ENCODE data around the gene C17orf50.

Gene C17orf50

DNA sequence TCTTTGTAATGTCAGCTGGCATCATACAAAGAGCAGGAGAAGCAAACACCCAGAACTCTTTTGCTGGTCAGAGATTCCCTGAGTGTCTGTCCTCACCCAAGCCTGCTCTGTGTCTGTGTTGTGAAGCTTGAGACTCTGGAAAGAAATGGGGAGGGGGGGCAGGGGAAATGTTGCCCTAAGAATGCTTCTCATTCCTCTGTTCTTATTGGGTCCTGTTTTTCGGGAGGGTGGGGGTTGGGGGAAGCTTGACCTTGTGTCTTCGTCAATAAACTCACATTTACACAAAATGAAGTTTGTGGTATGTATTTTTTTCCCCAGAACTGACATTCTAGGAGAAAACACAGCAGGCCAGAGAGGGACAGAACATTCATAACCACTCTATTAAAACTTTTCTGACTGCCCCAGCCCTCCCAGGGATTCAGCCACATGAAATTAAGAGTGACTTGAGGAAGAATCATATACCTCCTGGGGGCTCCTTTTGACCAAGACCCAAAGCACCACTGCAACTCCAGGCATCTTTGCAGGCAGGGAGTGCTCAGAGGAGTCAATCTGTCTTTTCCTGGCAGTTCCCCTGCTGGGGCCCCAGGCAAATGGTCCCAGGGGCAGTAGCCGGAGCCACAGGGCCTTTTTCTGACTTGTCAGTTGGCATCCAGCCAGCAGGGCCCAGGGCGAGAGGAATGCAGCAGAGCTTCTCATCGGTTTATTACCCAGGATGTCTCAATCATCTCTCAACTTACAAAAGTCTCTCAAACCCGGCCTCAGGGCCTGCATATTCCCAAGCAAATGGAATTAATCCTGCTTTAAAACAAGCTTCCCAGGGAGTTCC, 34.3 kb upstream of the C17orf50 start:
- H3K4me1 ChIP-seq (ENCODE audit: control insufficient read depth, insufficient read depth, low read length), result peaks cover 11% of the 10 kb centered on the region
- no peak overlapping the region for H3K27ac ChIP-seq (ENCODE audit: low read length)

DNA sequence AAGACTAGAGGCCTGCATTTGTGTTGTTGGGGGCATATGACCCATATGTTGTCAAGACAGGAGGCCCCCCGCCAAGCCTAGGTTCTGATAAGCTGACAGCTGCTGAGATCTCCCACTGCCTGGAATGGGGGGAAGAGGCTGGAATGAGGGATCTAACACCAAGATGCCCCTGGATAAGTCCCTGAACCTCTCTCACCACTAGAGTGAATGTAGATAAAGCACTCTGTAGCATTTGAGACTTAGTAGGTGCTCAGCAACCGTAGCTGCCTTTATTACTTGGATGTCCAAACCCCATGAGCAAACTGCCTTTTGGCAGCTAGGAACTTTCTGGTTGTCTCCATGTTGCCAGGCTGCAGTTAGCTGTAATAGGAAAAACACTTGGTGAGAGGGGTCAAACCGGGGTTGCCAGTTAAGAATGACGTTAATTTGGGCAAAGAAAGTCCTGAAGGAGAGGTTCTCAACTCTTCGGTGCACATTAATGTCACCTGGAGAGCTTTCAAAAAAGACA, 33.7 kb upstream of the C17orf50 start:
- Histone ChIP-seq H3K9me3 (ENCODE audit: control insufficient read depth in 2 of 2, low read length in 2 of 2) (no peaks in the 10 kb centered on the region), H3K4me3 (ENCODE audit: low read length in 2 of 2) (no peak overlapping the region), H3K27me3 (ENCODE audit: control insufficient read depth in 1 of 2, insufficient read depth in 2 of 2, low read length in 2 of 2) (no peaks in the 10 kb centered on the region), H3K27ac (ENCODE audit: low read length) (no peak overlapping the region), H3K9ac (ENCODE audit: low read length in 2 of 2) (no peak overlapping the region), H3K4me1 (ENCODE audit: control insufficient read depth, insufficient read depth, low read length) (peaks cover 12% of the 10 kb centered on the region), H3K36me3 (ENCODE audit: control insufficient read depth in 2 of 2, insufficient read depth in 2 of 2, low read length in 2 of 2) (peaks cover 22 to 31% of the 10 kb centered on the region in 2 donors)

More for the DNA sequence above, 34.3 kb upstream of the C17orf50 start:
- H3K4me3 ChIP-seq (ENCODE audit: low read length in 2 of 2), result no peak overlapping the region
- no peak overlapping the region for H3K9ac ChIP-seq (ENCODE audit: low read length in 2 of 2)
- no peaks in the 10 kb centered on the region for H3K9me3 ChIP-seq (ENCODE audit: control insufficient read depth in 2 of 2, low read length in 2 of 2)
- H3K36me3 ChIP-seq (ENCODE audit: control insufficient read depth in 2 of 2, insufficient read depth in 2 of 2, low read length in 2 of 2), result peaks cover 22 to 31% of the 10 kb centered on the region in 2 donors
- H3K27me3 ChIP-seq (ENCODE audit: control insufficient read depth in 1 of 2, insufficient read depth in 2 of 2, low read length in 2 of 2), result no peaks in the 10 kb centered on the region

DNA sequence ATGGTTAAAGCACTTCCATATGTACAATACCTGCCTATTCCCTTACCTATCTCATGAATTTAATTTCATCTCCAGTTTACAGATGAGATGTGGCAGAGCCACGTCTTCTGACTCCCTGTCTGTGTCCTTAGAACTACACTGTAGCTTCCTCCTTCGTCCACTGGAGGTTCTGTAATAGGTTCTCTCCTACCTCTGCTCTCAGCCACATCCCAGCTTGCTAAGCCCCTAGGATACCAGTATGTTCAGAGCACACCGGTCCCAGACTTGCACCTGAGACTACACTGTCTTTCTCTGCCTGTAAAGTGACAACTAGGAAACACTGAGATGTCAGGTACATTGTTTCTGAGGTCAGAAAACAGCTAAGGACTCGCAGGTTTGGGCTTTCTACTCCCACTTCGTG, 33.1 kb upstream of the C17orf50 start:
- H3K4me1 ChIP-seq (ENCODE audit: control insufficient read depth, insufficient read depth, low read length), result peaks cover 18% of the 10 kb centered on the region
- H3K4me3 ChIP-seq (ENCODE audit: low read length in 2 of 2), result no peak overlapping the region
- no peak overlapping the region for H3K9ac ChIP-seq (ENCODE audit: low read length in 2 of 2)
- no peaks in the 10 kb centered on the region for H3K9me3 ChIP-seq (ENCODE audit: control insufficient read depth in 2 of 2, low read length in 2 of 2)
- peaks cover 22 to 31% of the 10 kb centered on the region in 2 donors for H3K36me3 ChIP-seq (ENCODE audit: control insufficient read depth in 2 of 2, insufficient read depth in 2 of 2, low read length in 2 of 2)
- H3K27ac ChIP-seq (ENCODE audit: low read length), result no peak overlapping the region
- no peaks in the 10 kb centered on the region for H3K27me3 ChIP-seq (ENCODE audit: control insufficient read depth in 1 of 2, insufficient read depth in 2 of 2, low read length in 2 of 2)

DNA sequence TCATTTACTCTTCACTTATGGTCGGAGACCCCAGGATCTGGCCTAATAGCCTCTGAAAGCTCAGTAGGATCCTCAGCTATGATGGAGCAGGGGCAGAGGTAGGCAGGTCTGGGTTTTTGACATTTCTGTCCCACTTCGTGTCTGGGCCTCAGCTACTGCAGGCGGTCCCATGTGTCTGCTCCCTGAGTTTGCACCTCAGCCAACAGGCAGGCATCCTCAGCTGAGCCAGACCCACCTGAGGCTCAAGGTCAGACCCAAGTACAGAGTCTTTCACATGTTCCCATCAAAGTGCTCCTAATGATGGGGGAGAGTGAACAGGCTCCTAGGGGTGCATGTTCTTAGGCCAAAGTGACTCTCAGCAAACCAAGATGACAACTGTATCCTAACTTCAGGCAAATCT, 32.1 kb upstream of the C17orf50 start:
- H3K4me1 ChIP-seq (ENCODE audit: control insufficient read depth, insufficient read depth, low read length), result peaks cover 20% of the 10 kb centered on the region
- H3K27me3 ChIP-seq (ENCODE audit: control insufficient read depth in 1 of 2, insufficient read depth in 2 of 2, low read length in 2 of 2), result no peaks in the 10 kb centered on the region
- no peak overlapping the region for H3K9ac ChIP-seq (ENCODE audit: low read length in 2 of 2)
- peaks cover 18 to 24% of the 10 kb centered on the region in 2 donors for H3K36me3 ChIP-seq (ENCODE audit: control insufficient read depth in 2 of 2, insufficient read depth in 2 of 2, low read length in 2 of 2)
- H3K9me3 ChIP-seq (ENCODE audit: control insufficient read depth in 2 of 2, low read length in 2 of 2), result no peaks in the 10 kb centered on the region
- no peak overlapping the region for H3K27ac ChIP-seq (ENCODE audit: low read length)
- H3K4me3 ChIP-seq (ENCODE audit: low read length in 2 of 2), result no peak overlapping the region

DNA sequence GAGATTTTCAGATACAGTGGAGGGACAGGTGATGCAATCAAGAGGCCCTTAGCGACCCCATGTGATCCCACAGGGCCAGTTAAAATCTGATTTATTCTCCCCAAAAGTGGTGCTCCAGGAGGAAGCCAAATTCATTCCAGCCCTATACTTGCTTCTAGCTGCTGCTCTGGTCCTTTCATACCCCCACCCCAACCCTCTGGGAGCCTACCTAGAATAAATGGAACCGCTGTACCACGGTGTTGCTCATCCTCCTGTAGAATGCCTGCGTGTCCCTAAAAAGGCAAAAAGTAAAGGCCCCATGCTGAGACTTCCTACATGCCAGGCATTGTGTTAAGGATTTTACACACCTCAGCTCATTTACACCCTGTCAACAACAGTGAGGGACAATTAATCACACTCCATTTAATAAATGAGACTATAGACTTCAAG, 31.3 kb upstream of the C17orf50 start:
- H3K9me3 ChIP-seq (ENCODE audit: control insufficient read depth in 2 of 2, low read length in 2 of 2), result no peaks in the 10 kb centered on the region
- peaks cover 20% of the 10 kb centered on the region for H3K4me1 ChIP-seq (ENCODE audit: control insufficient read depth, insufficient read depth, low read length)
- H3K9ac ChIP-seq (ENCODE audit: low read length in 2 of 2), result no peak overlapping the region
- H3K27me3 ChIP-seq (ENCODE audit: control insufficient read depth in 1 of 2, insufficient read depth in 2 of 2, low read length in 2 of 2), result no peaks in the 10 kb centered on the region
- H3K27ac ChIP-seq (ENCODE audit: low read length), result no peak overlapping the region
- no peak overlapping the region for H3K4me3 ChIP-seq (ENCODE audit: low read length in 2 of 2)
- peaks cover 15 to 16% of the 10 kb centered on the region in 2 donors for H3K36me3 ChIP-seq (ENCODE audit: control insufficient read depth in 2 of 2, insufficient read depth in 2 of 2, low read length in 2 of 2)

DNA sequence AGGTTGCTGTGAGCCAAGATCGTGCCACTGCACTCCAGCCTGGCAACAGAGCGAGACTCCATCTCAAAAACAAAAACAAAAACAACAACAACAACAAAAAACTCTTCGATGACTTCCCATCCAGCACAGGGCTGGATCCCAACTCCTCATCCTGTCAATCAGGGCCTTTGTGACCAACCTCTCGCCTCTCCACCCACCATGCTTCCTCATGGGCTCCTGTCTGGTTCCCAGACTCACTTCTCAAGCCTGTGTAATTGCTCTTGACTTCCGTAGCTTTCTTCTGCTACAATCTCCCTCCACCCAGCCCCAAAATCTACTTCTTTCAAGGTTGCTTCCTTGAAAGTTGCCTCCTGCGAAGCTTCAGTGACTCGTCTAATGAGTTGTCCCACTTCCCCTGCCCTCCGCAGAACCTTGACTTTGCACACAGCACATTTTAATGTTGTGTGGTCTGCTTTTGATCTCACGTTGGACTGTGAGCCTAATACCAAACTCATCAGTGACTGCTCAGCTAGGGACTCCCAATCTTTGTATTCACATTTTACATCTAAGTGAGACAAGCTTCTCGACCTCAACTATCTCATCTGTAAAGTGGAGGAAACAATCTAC, 30.2 kb upstream of the C17orf50 start:
- Histone ChIP-seq H3K4me3 (ENCODE audit: low read length in 2 of 2) (peak overlapping the region in 1 of 2 donors; percentile 71), H3K27ac (ENCODE audit: low read length) (no peak overlapping the region), H3K9ac (ENCODE audit: low read length in 2 of 2) (peak overlapping the region in 1 of 2 donors; percentile 13), H3K4me1 (ENCODE audit: control insufficient read depth, insufficient read depth, low read length) (peaks cover 20% of the 10 kb centered on the region), H3K36me3 (ENCODE audit: control insufficient read depth in 2 of 2, insufficient read depth in 2 of 2, low read length in 2 of 2) (peaks cover 4 to 6% of the 10 kb centered on the region in 2 donors), H3K27me3 (ENCODE audit: control insufficient read depth in 1 of 2, insufficient read depth in 2 of 2, low read length in 2 of 2) (no peaks in the 10 kb centered on the region), H3K9me3 (ENCODE audit: control insufficient read depth in 2 of 2, low read length in 2 of 2) (no peaks in the 10 kb centered on the region)

DNA sequence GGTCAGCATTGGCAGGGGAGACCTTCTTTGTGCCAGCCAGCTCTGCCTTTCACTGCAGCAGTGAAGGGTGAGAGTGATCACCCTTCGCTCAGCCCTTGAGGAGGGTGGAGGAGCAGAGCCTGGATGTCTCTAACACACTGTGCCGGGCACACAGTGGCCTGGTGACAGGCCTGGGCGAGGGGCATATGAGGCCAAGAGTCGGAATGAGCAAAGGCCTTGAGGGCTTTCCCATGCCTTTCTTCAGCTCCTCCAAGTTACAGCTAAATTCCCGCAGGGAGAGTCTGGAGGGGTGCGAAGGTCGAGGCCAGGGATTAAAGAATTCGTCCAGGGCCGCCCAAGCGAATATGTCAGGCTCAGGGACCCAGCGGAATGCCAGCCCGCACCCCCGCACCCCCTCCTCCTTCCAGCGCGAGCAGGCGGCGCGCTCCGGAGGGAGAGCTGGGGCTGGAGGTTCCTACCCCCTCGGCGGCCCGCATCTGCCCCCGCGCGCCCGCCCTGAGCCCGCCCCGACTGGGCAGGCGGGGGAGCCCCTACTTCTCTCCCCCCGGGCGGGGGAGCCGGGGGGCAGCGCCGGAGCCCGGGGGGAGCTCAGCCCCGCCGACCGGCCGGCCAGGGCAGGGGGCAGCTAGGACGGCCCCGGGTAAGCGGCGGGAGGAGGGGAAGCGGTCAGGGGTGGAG, 29.3 kb upstream of the C17orf50 start, which contains the start of gene RASL10B:
Gene RASL10B (plus strand): TSS at position 401 of the 678 bp plus-strand sequence. CDS start 3,546 bp downstream, outside the sequence.
- Histone ChIP-seq H3K36me3 (ENCODE audit: control insufficient read depth in 2 of 2, insufficient read depth in 2 of 2, low read length in 2 of 2) (no peaks in the 10 kb centered on the region), H3K27ac (ENCODE audit: low read length) (no peak within 1 kb of the TSS), H3K27me3 (ENCODE audit: control insufficient read depth in 1 of 2, insufficient read depth in 2 of 2, low read length in 2 of 2) (no peaks in the 10 kb centered on the region), H3K9ac (ENCODE audit: low read length in 2 of 2) (peak within 1 kb of the TSS; percentile 42 to 56), H3K4me3 (ENCODE audit: low read length in 2 of 2) (peak within 1 kb of the TSS; percentile 71), H3K9me3 (ENCODE audit: control insufficient read depth in 2 of 2, low read length in 2 of 2) (no peaks in the 10 kb centered on the region), H3K4me1 (ENCODE audit: control insufficient read depth, insufficient read depth, low read length) (peaks cover 17% of the 10 kb centered on the region)

DNA sequence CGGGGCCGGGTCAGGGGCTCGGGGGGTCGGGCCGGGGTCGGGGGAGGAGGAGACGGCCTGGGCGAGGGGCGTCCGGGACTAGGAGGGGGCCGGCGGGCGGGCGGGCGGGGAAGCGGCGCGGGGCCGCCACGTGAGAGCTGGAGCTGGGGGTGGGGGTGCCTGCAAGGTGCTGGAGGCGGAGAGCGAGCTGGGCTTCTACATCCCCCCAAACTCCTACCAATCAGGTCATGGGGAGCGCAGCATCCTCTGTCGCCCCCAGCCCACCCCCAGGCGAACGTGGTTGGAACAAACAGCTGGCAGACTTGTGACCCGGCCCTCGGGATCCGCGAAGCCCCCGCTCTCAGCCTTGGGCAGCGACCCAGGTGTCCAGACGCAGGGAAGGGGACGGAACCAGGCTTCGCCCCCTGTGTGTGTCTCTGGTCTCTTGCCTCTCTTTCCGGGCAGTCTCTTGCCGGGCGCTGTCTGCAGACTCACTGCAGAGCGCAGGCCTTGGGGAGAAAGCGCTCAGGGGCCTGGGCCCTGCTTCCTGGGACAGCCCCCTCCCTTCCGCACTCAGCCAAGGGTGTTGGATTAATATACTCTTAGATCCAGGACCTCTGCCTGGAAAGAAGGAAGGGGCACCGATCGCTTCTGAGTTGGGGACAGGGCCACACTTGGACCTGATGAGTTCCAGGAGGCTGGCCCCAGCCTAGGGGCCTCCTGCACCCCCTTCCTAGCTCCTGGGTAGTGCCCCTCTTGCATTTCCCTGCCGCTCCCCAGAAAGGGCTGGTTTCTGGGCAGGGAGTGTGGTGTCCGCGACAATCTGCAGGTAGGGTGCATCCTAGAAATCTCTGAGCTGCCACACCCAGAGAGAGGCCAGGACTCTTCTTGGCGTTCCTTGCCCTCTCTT, 28.5 kb upstream of the C17orf50 start:
- Histone ChIP-seq H3K4me1 (ENCODE audit: control insufficient read depth, insufficient read depth, low read length) (peaks cover 14% of the 10 kb centered on the region), H3K27me3 (ENCODE audit: control insufficient read depth in 1 of 2, insufficient read depth in 2 of 2, low read length in 2 of 2) (no peaks in the 10 kb centered on the region), H3K27ac (ENCODE audit: low read length) (no peak overlapping the region), H3K9me3 (ENCODE audit: control insufficient read depth in 2 of 2, low read length in 2 of 2) (no peaks in the 10 kb centered on the region), H3K36me3 (ENCODE audit: control insufficient read depth in 2 of 2, insufficient read depth in 2 of 2, low read length in 2 of 2) (no peaks in the 10 kb centered on the region), H3K4me3 (ENCODE audit: low read length in 2 of 2) (peak overlapping the region; percentile 46 to 70), H3K9ac (ENCODE audit: low read length in 2 of 2) (no peak overlapping the region)

DNA sequence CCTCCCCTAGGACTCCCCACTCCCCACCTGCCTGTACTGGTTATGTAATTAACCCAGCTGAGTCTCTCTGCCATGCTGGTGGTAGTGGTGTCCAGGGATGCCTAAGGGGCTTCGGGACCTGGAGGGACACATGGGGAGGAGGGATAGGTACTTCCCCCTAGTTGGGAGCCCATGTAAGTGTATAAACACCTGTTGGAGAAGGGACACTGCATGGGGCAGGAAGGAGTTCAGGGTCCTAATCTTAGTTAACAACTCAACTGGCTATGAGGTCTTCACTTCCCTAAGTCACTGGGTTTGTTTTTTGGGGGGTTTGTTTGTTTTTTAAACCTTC, 27.9 kb upstream of the C17orf50 start:
- Histone ChIP-seq H3K27me3 (ENCODE audit: control insufficient read depth in 1 of 2, insufficient read depth in 2 of 2, low read length in 2 of 2) (no peaks in the 10 kb centered on the region), H3K36me3 (ENCODE audit: control insufficient read depth in 2 of 2, insufficient read depth in 2 of 2, low read length in 2 of 2) (no peaks in the 10 kb centered on the region), H3K9ac (ENCODE audit: low read length in 2 of 2) (no peak overlapping the region), H3K27ac (ENCODE audit: low read length) (no peak overlapping the region), H3K4me3 (ENCODE audit: low read length in 2 of 2) (no peak overlapping the region), H3K9me3 (ENCODE audit: control insufficient read depth in 2 of 2, low read length in 2 of 2) (no peaks in the 10 kb centered on the region), H3K4me1 (ENCODE audit: control insufficient read depth, insufficient read depth, low read length) (peaks cover 14% of the 10 kb centered on the region)

DNA sequence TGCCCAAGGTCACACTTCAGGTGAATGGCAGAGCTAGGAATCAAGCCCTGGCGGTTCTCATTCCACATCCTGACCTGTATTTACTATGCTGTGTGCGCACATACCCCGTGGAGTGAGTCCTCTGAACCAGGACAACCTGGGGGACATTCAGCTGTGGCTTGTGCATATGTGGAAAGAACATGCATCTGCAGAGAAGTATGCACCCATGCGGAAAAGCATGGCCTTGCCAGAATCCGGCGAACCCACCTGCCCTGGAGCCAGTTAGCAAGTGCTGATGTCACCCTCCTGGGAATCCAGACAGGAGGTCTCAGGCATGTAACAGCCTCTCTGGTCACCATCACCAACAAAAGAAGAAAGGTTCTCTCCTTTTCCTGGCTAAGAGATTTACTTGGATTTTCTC, 27.3 kb upstream of the C17orf50 start:
- Histone ChIP-seq H3K27me3 (ENCODE audit: control insufficient read depth in 1 of 2, insufficient read depth in 2 of 2, low read length in 2 of 2) (no peaks in the 10 kb centered on the region), H3K9me3 (ENCODE audit: control insufficient read depth in 2 of 2, low read length in 2 of 2) (no peaks in the 10 kb centered on the region), H3K4me1 (ENCODE audit: control insufficient read depth, insufficient read depth, low read length) (peaks cover 14% of the 10 kb centered on the region), H3K4me3 (ENCODE audit: low read length in 2 of 2) (no peak overlapping the region), H3K36me3 (ENCODE audit: control insufficient read depth in 2 of 2, insufficient read depth in 2 of 2, low read length in 2 of 2) (no peaks in the 10 kb centered on the region), H3K9ac (ENCODE audit: low read length in 2 of 2) (no peak overlapping the region), H3K27ac (ENCODE audit: low read length) (no peak overlapping the region)
